ENCODE results near the gene SLC16A2. TPM values are rescaled to one million over a fixed set of nuclear protein-coding genes. Genes with fewer than 3 reads are reported as not detected.

Gene SLC16A2
- total RNA-seq (under 1 TPM; 0.19 to 0.35 TPM), polyA plus RNA-seq (under 1 TPM in 1 of 2 donors, not detected in 1; 0.07 TPM)

GRCh38 chrX:74421036-74421739, at the start of gene SLC16A2:
TSS of gene SLC16A2 (plus strand) at chrX:74421493. CDS start at chrX:74421638, 145 bp downstream.
- H3K27me3 ChIP-seq (ENCODE audit: insufficient read depth, low read length) = no peaks in the 10 kb centered on the region
- H3K4me1 Mint-ChIP-seq = peaks cover 4 to 19% (median 7%) of the 10 kb centered on the region in 4 donors
- H3K9me3 ChIP-seq (ENCODE audit: control insufficient read depth in 1 of 2, low read length in 2 of 2) = no peaks in the 10 kb centered on the region
- no peak within 1 kb of the TSS for H3K27ac ChIP-seq (ENCODE audit: low read depth, low read length)
- peaks cover 4 to 12% of the 10 kb centered on the region in 2 donors for H3K27me3 Mint-ChIP-seq
- no peaks in the 10 kb centered on the region for H3K36me3 ChIP-seq (ENCODE audit: insufficient read depth, low read length)
- H3K4me3 Mint-ChIP-seq = peak within 1 kb of the TSS; percentile 76 to 85 (median 84)
- ChIA-PET POLR2A (ENCODE audit: partially characterized antibody) (no interaction called here), CTCF (ENCODE audit: partially characterized antibody) (interaction anchor here (1.3 kb wide), 1 partner anchor 125 kb away, joined by 5 read pairs; no protein-coding TSS in a partner anchor)
- no peaks in the 10 kb centered on the region for H3K4me1 ChIP-seq (ENCODE audit: insufficient read depth, low read length)
- peaks cover 0 to 1% of the 10 kb centered on the region in 2 donors for H3K36me3 Mint-ChIP-seq
- H3K4me3 ChIP-seq (ENCODE audit: low read length in 2 of 2) = peak within 1 kb of the TSS in 1 of 2 donors; percentile 35
- intact Hi-C loops (cut with micrococcal nuclease) = loop anchor here (2.0 kb wide), 1 partner anchor 130 kb away; no protein-coding TSS in a partner anchor
- peak; percentile 13 to 46 (median 18) for DNase-seq
- H3K27ac Mint-ChIP-seq = peak within 1 kb of the TSS in 3 of 7 donors; percentile 9 to 48 (median 15)
- no peaks in the 10 kb centered on the region for H3K9me3 Mint-ChIP-seq

DNA sequence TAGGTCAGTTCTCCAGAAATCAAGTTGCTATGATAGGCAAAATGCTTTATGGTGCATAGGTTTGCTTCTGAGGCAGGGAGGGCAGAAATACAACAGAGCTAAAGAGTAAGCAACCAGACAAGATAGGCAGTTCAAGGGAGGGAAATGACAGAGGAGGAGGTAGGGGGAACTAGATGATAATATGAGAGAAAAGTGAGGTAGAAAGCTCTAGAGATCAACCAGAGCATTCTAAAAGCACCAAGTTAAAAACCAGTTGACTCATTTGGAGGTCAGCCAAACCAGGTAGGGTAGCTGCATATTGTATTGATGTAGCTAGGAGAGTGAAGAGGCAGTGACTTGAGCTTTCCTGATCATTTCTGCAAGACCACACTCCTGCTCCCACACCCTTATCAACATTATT, 49.0 kb upstream of the SLC16A2 start:
- H3K27me3 Mint-ChIP-seq = no peaks in the 10 kb centered on the region
- no peak overlapping the region for H3K4me3 Mint-ChIP-seq
- intact Hi-C loops (cut with micrococcal nuclease) = no loop called here
- no peaks in the 10 kb centered on the region for H3K4me1 ChIP-seq (ENCODE audit: insufficient read depth, low read length)
- H3K27ac ChIP-seq (ENCODE audit: low read depth, low read length) = no peak overlapping the region
- no peaks in the 10 kb centered on the region for H3K9me3 ChIP-seq (ENCODE audit: control insufficient read depth in 1 of 2, low read length in 2 of 2)
- ChIA-PET POLR2A (ENCODE audit: partially characterized antibody) (no interaction called here), CTCF (ENCODE audit: partially characterized antibody) (interaction anchor here (0.7 to 1.6 kb wide), 3 partner anchors 8 to 12 kb away, joined by 3 to 6 read pairs (median 3); no protein-coding TSS in a partner anchor)
- no peaks in the 10 kb centered on the region for H3K4me1 Mint-ChIP-seq
- H3K36me3 ChIP-seq (ENCODE audit: insufficient read depth, low read length) = no peaks in the 10 kb centered on the region
- no peaks in the 10 kb centered on the region for H3K9me3 Mint-ChIP-seq
- no peak overlapping the region for H3K4me3 ChIP-seq (ENCODE audit: low read length in 2 of 2)
- H3K36me3 Mint-ChIP-seq = no peaks in the 10 kb centered on the region
- no peak for DNase-seq
- no peak overlapping the region for H3K27ac Mint-ChIP-seq
- no peaks in the 10 kb centered on the region for H3K27me3 ChIP-seq (ENCODE audit: insufficient read depth, low read length)

GRCh38 chrX:74377282-74377681, 44.0 kb upstream of the SLC16A2 start:
- no peak for DNase-seq
- ChIA-PET CTCF (ENCODE audit: partially characterized antibody) (interaction anchor here (0.6 kb wide), 1 partner anchor 8 kb away, joined by 3 read pairs; no protein-coding TSS in a partner anchor), POLR2A (ENCODE audit: partially characterized antibody) (no interaction called here)
- H3K36me3 Mint-ChIP-seq = no peaks in the 10 kb centered on the region
- no peaks in the 10 kb centered on the region for H3K4me1 Mint-ChIP-seq
- Histone ChIP-seq H3K27me3 (ENCODE audit: insufficient read depth, low read length) (no peaks in the 10 kb centered on the region), H3K36me3 (ENCODE audit: insufficient read depth, low read length) (no peaks in the 10 kb centered on the region), H3K27ac (ENCODE audit: low read depth, low read length) (no peak overlapping the region), H3K4me3 (ENCODE audit: low read length in 2 of 2) (no peak overlapping the region), H3K4me1 (ENCODE audit: insufficient read depth, low read length) (no peaks in the 10 kb centered on the region), H3K9me3 (ENCODE audit: control insufficient read depth in 1 of 2, low read length in 2 of 2) (no peaks in the 10 kb centered on the region)
- intact Hi-C loops (cut with micrococcal nuclease) = no loop called here
- no peak overlapping the region for H3K4me3 Mint-ChIP-seq
- no peaks in the 10 kb centered on the region for H3K27me3 Mint-ChIP-seq
- no peak overlapping the region for H3K27ac Mint-ChIP-seq
- H3K9me3 Mint-ChIP-seq = no peaks in the 10 kb centered on the region

- H3K27ac ChIP-seq (ENCODE audit: low read depth, low read length) = no peak overlapping the region
- POLR2A ChIA-PET (ENCODE audit: partially characterized antibody) = no interaction called here
These were observed 38.7 kb upstream of the SLC16A2 start for GRCh38 chrX:74382613-74383012.

DNA sequence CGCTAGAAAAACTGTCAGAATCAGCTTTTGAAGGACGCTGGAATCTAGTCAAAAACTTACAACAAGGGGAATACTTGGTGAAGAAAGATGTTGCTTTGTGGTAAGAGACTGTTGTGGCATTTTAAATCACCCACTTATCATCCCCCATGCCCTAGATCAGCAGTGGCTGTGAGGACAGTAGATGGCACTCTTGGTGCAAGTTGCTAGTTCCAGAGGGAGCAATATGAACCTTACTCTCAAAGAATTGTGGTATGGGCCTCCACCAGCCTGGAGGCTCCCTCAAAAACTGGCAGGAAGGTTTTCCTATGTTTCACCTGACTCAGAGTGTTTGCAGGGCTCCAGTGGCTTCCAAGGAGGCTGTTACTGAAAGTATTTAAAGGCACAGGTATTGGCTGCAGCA, 37.7 kb upstream of the SLC16A2 start:
- no peaks in the 10 kb centered on the region for H3K9me3 ChIP-seq (ENCODE audit: control insufficient read depth in 1 of 2, low read length in 2 of 2)
- H3K27me3 ChIP-seq (ENCODE audit: insufficient read depth, low read length) = no peaks in the 10 kb centered on the region
- H3K27ac ChIP-seq (ENCODE audit: low read depth, low read length) = no peak overlapping the region
- POLR2A ChIA-PET (ENCODE audit: partially characterized antibody) = no interaction called here
- no peaks in the 10 kb centered on the region for H3K36me3 Mint-ChIP-seq
- peak in 2 of 5 donors; percentile 2 to 4 for DNase-seq
- no peaks in the 10 kb centered on the region for H3K4me1 ChIP-seq (ENCODE audit: insufficient read depth, low read length)
- H3K27me3 Mint-ChIP-seq = peaks cover under 1 to 3% of the 10 kb centered on the region in 2 donors
- intact Hi-C loops (cut with micrococcal nuclease) = loop anchor here (2.0 kb wide), 2 partner anchors 529 to 1221 kb away; no protein-coding TSS in a partner anchor
- no peak overlapping the region for H3K4me3 ChIP-seq (ENCODE audit: low read length in 2 of 2)
- H3K4me1 Mint-ChIP-seq = no peaks in the 10 kb centered on the region
- CTCF ChIA-PET (ENCODE audit: partially characterized antibody) = interaction anchor here (1.2 kb wide), 1 partner anchor 17 kb away, joined by 3 read pairs; no protein-coding TSS in a partner anchor
- no peaks in the 10 kb centered on the region for H3K36me3 ChIP-seq (ENCODE audit: insufficient read depth, low read length)
- no peak overlapping the region for H3K4me3 Mint-ChIP-seq
- H3K27ac Mint-ChIP-seq = no peak overlapping the region
- H3K9me3 Mint-ChIP-seq = peaks cover 0 to 4% (median 0%) of the 10 kb centered on the region in 8 donors

More at GRCh38 chrX:74382613-74383012, 38.7 kb upstream of the SLC16A2 start:
- Histone ChIP-seq H3K36me3 (ENCODE audit: insufficient read depth, low read length) (no peaks in the 10 kb centered on the region), H3K9me3 (ENCODE audit: control insufficient read depth in 1 of 2, low read length in 2 of 2) (no peaks in the 10 kb centered on the region), H3K4me3 (ENCODE audit: low read length in 2 of 2) (no peak overlapping the region), H3K4me1 (ENCODE audit: insufficient read depth, low read length) (no peaks in the 10 kb centered on the region), H3K27me3 (ENCODE audit: insufficient read depth, low read length) (no peaks in the 10 kb centered on the region)
- CTCF ChIA-PET (ENCODE audit: partially characterized antibody) = interaction anchor here (0.8 to 1.9 kb wide), 2 partner anchors 10 to 171 kb away, joined by 3 to 6 read pairs; no protein-coding TSS in a partner anchor
- Mint-ChIP-seq H3K4me1 (no peaks in the 10 kb centered on the region), H3K4me3 (no peak overlapping the region), H3K27ac (no peak overlapping the region), H3K27me3 (peaks cover 0 to 3% of the 10 kb centered on the region in 2 donors), H3K36me3 (no peaks in the 10 kb centered on the region), H3K9me3 (peaks cover 0 to 4% (median 0%) of the 10 kb centered on the region in 8 donors)
- intact Hi-C loops (cut with micrococcal nuclease) = loop anchor here (1.0 to 2.0 kb wide), 3 partner anchors 168 to 1222 kb away; no protein-coding TSS in a partner anchor
- DNase-seq = peak; percentile 34 to 50 (median 45)

GRCh38 chrX:74389016-74389722, 32.1 kb upstream of the SLC16A2 start:
- no peak overlapping the region for H3K4me3 ChIP-seq (ENCODE audit: low read length in 2 of 2)
- H3K27me3 ChIP-seq (ENCODE audit: insufficient read depth, low read length) = no peaks in the 10 kb centered on the region
- no peaks in the 10 kb centered on the region for H3K9me3 ChIP-seq (ENCODE audit: control insufficient read depth in 1 of 2, low read length in 2 of 2)
- no peaks in the 10 kb centered on the region for H3K36me3 ChIP-seq (ENCODE audit: insufficient read depth, low read length)
- CTCF ChIA-PET (ENCODE audit: partially characterized antibody) = no interaction called here
- Mint-ChIP-seq H3K4me1 (no peaks in the 10 kb centered on the region), H3K27me3 (peaks cover 4 to 9% of the 10 kb centered on the region in 2 donors), H3K27ac (no peak overlapping the region), H3K4me3 (no peak overlapping the region), H3K9me3 (peaks cover 0 to 4% (median 0%) of the 10 kb centered on the region in 8 donors), H3K36me3 (no peaks in the 10 kb centered on the region)
- POLR2A ChIA-PET (ENCODE audit: partially characterized antibody) = no interaction called here
- no peak overlapping the region for H3K27ac ChIP-seq (ENCODE audit: low read depth, low read length)
- intact Hi-C loops (cut with micrococcal nuclease) = no loop called here
- no peaks in the 10 kb centered on the region for H3K4me1 ChIP-seq (ENCODE audit: insufficient read depth, low read length)
- DNase-seq = no peak

DNA sequence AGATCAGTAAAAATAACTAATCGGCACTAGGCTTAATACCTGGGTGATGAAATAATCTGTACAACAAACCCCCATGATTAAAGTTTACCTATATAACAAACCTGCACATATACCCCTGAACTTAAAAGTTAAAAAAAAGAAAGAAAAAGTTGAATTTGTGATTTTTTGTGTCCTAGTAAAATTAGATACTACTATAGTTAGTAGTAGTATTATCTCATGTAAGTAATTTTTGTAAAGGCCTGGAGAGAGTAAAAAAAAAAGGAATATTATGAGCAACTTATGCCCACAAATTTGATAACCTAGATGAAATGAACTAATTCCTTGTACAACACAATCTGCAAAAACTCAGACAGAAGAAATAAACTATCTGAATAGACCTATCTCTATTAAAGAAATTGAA, 25.7 kb upstream of the SLC16A2 start:
- no peak overlapping the region for H3K27ac Mint-ChIP-seq
- POLR2A ChIA-PET (ENCODE audit: partially characterized antibody) = no interaction called here
- no peaks in the 10 kb centered on the region for H3K9me3 ChIP-seq (ENCODE audit: control insufficient read depth in 1 of 2, low read length in 2 of 2)
- no peaks in the 10 kb centered on the region for H3K36me3 ChIP-seq (ENCODE audit: insufficient read depth, low read length)
- no peaks in the 10 kb centered on the region for H3K4me1 ChIP-seq (ENCODE audit: insufficient read depth, low read length)
- H3K36me3 Mint-ChIP-seq = no peaks in the 10 kb centered on the region
- no peak overlapping the region for H3K4me3 Mint-ChIP-seq
- H3K4me3 ChIP-seq (ENCODE audit: low read length in 2 of 2) = no peak overlapping the region
- H3K4me1 Mint-ChIP-seq = no peaks in the 10 kb centered on the region
- no peaks in the 10 kb centered on the region for H3K27me3 ChIP-seq (ENCODE audit: insufficient read depth, low read length)
- intact Hi-C loops (cut with micrococcal nuclease) = no loop called here
- DNase-seq = no peak
- peaks cover 3 to 7% of the 10 kb centered on the region in 2 donors for H3K27me3 Mint-ChIP-seq
- H3K27ac ChIP-seq (ENCODE audit: low read depth, low read length) = no peak overlapping the region
- no peaks in the 10 kb centered on the region for H3K9me3 Mint-ChIP-seq
- CTCF ChIA-PET (ENCODE audit: partially characterized antibody) = no interaction called here
